Endothelial cell of umbilical vein (primary cell): ENCODE measurements around the gene RFX7.

Experiments used
- POLR2A ChIP-seq: IDR thresholded peaks from 2 replicates; pipeline ENCODE4 v1.6.1; 2012; ENCODE audit warnings: low read depth, mild to moderate bottlenecking, control low read depth, low read length
- POLR2AphosphoS5 ChIP-seq: IDR thresholded peaks from 2 replicates; pipeline ENCODE4 v1.6.1; 2012; ENCODE audit warnings: low read depth, mild to moderate bottlenecking, control low read depth, low read length, moderate library complexity; ENCODE audit not compliant: insufficient read depth
- TF ChIP-seq, protein P1 (sequence below), 2 donors: IDR thresholded peaks; 1 replicate in 1 of 2; 2 replicates in 1 of 2; pipeline ENCODE4 v1.5.1; 2011; ENCODE audit warnings: low read length in 2 of 2, mild to moderate bottlenecking in 2 of 2, moderate library complexity in 2 of 2, control low read depth in 1 of 2, inconsistent platforms in 1 of 2, low read depth in 1 of 2; ENCODE audit not compliant: insufficient read depth in 1 of 2; ENCODE audit errors: extremely low read depth in 1 of 2
- TF ChIP-seq, protein P2 (sequence below): IDR thresholded peaks from 2 replicates; pipeline ENCODE4 v1.6.1; 2011; ENCODE audit not compliant: insufficient read depth, insufficient read length

DNA sequence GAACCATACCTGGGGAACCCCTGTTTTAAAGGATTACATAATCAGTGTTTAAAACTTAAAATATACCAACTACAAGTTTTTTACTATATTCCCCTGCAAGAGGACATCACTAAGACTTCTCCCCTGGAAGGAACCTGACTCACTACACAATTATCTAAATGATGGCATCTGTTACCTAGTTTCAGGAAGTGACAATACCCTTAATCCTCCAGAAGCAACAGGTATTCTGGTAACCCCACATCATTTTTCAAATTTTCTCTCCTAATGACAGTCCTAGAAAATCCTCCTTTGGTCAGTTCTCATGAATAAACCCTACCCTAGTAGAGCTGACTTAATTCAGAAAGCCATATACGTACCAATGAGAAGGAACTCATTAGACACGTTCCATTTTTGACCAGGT, 78.4 kb downstream of the RFX7 start:
- TF ChIP-seq, protein P1, sequence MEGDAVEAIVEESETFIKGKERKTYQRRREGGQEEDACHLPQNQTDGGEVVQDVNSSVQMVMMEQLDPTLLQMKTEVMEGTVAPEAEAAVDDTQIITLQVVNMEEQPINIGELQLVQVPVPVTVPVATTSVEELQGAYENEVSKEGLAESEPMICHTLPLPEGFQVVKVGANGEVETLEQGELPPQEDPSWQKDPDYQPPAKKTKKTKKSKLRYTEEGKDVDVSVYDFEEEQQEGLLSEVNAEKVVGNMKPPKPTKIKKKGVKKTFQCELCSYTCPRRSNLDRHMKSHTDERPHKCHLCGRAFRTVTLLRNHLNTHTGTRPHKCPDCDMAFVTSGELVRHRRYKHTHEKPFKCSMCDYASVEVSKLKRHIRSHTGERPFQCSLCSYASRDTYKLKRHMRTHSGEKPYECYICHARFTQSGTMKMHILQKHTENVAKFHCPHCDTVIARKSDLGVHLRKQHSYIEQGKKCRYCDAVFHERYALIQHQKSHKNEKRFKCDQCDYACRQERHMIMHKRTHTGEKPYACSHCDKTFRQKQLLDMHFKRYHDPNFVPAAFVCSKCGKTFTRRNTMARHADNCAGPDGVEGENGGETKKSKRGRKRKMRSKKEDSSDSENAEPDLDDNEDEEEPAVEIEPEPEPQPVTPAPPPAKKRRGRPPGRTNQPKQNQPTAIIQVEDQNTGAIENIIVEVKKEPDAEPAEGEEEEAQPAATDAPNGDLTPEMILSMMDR (IDR thresholded peaks at IDR 0.05; ENCODE audit: extremely low read depth in 1 of 2, insufficient read depth in 1 of 2, low read depth in 1 of 2, low read length in 2 of 2): no peak
- TF ChIP-seq POLR2AphosphoS5: no peak
- TF ChIP-seq, protein P2, sequence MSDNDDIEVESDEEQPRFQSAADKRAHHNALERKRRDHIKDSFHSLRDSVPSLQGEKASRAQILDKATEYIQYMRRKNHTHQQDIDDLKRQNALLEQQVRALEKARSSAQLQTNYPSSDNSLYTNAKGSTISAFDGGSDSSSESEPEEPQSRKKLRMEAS: no peak
- TF ChIP-seq POLR2A: no peak
